ENCODE data around the gene SPG21.

SPG21 gene

GRCh38 chr15:64991536-64992135 lies 1.9 kb upstream of the SPG21 start:
- FAIRE-seq: no peak

GRCh38 chr15:64990168-64990470 lies 405 bp upstream of the SPG21 start:
- no peak for FAIRE-seq

GRCh38 chr15:64987136-64987535 lies 2.6 kb downstream of the SPG21 start:
- FAIRE-seq: no peak

- FAIRE-seq: no peak
Measured at GRCh38 chr15:64985366-64986033, 4.2 kb downstream of the SPG21 start.

GRCh38 chr15:64982472-64982871 lies 7.2 kb downstream of the SPG21 start:
- no peak for FAIRE-seq

GRCh38 chr15:64981812-64982431 lies 7.8 kb downstream of the SPG21 start:
- no peak for FAIRE-seq

- FAIRE-seq: no peak
Measured at GRCh38 chr15:64979252-64979710, 10.4 kb downstream of the SPG21 start.

- FAIRE-seq: no peak
Measured at GRCh38 chr15:64975390-64975789, 14.3 kb downstream of the SPG21 start.

- FAIRE-seq: no peak
Measured at GRCh38 chr15:64970698-64971097, 19.0 kb downstream of the SPG21 start.

GRCh38 chr15:64969401-64969800 lies 20.3 kb downstream of the SPG21 start:
- FAIRE-seq: no peak

- no peak for FAIRE-seq
Measured at GRCh38 chr15:64961013-64961412, 28.7 kb downstream of the SPG21 start.

- FAIRE-seq: no peak
Measured at GRCh38 chr15:64960153-64960552, 29.6 kb downstream of the SPG21 start.

GRCh38 chr15:64959128-64959527 lies 30.6 kb downstream of the SPG21 start:
- no peak for FAIRE-seq

GRCh38 chr15:64954395-64954794 lies 35.3 kb downstream of the SPG21 start:
- FAIRE-seq: no peak

- no peak for FAIRE-seq
Measured at GRCh38 chr15:64951777-64952418, 37.8 kb downstream of the SPG21 start.

GRCh38 chr15:64950888-64951287 lies 38.8 kb downstream of the SPG21 start:
- peak; percentile 30 for FAIRE-seq

GRCh38 chr15:64949383-64950186 lies 40.1 kb downstream of the SPG21 start:
- FAIRE-seq: no peak

GRCh38 chr15:64948916-64949315 lies 40.8 kb downstream of the SPG21 start:
- FAIRE-seq: no peak

- FAIRE-seq: no peak
Measured at GRCh38 chr15:64947211-64947610, 42.5 kb downstream of the SPG21 start.

GRCh38 chr15:64944961-64945360 lies 44.8 kb downstream of the SPG21 start:
- FAIRE-seq: no peak

GRCh38 chr15:64943512-64944225 lies 46.0 kb downstream of the SPG21 start:
- FAIRE-seq: no peak

GRCh38 chr15:64942356-64942755 lies 47.4 kb downstream of the SPG21 start:
- no peak for FAIRE-seq

Measured in G401.6 (cell line).